GM10248 (cell line): ENCODE data around the gene TTBK2.

Experiments used
- CTCF ChIA-PET: fragments of 300-600 bp; sonication (Branson Sonifier 250); formaldehyde crosslinking; extraction: SDS; loops from one replicate; lab custom pipeline; 2021; ENCODE audit warnings: antibody characterized with exemption; lab: Yijun Ruan, JAX
- POLR2A ChIA-PET: fragments of 350-650 bp; sonication (Branson Sonifier 250); formaldehyde crosslinking; extraction: SDS; loops from one replicate; lab custom pipeline; 2020; ENCODE audit warnings: antibody characterized with exemption; lab: Yijun Ruan, JAX
- DNase-seq: peaks from one replicate; pipeline ENCODE4 v3.0.0; 2012; ENCODE audit errors: extremely low spot score
- TF ChIP-seq, protein P1 (sequence below): IDR thresholded peaks from 2 replicates; pipeline ENCODE4 v1.5.1; 2012; ENCODE audit warnings: mild to moderate bottlenecking, low read depth; ENCODE audit errors: extremely low read depth, missing control alignments, control extremely low read depth

The TTBK2 gene

GRCh38 chr15:42705336-42705735 is 215.2 kb downstream of the TTBK2 start:
- ChIA-PET CTCF (interaction anchor here (1.0 to 5.8 kb wide), 12 partner anchors 9 to 509 kb away, joined by 3 to 45 read pairs (median 4); no protein-coding TSS in a partner anchor), POLR2A (no interaction called here)
- TF ChIP-seq, protein P1, sequence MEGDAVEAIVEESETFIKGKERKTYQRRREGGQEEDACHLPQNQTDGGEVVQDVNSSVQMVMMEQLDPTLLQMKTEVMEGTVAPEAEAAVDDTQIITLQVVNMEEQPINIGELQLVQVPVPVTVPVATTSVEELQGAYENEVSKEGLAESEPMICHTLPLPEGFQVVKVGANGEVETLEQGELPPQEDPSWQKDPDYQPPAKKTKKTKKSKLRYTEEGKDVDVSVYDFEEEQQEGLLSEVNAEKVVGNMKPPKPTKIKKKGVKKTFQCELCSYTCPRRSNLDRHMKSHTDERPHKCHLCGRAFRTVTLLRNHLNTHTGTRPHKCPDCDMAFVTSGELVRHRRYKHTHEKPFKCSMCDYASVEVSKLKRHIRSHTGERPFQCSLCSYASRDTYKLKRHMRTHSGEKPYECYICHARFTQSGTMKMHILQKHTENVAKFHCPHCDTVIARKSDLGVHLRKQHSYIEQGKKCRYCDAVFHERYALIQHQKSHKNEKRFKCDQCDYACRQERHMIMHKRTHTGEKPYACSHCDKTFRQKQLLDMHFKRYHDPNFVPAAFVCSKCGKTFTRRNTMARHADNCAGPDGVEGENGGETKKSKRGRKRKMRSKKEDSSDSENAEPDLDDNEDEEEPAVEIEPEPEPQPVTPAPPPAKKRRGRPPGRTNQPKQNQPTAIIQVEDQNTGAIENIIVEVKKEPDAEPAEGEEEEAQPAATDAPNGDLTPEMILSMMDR, result no peak
- DNase-seq, result no peak

GRCh38 chr15:42704492-42704926 is 216.1 kb downstream of the TTBK2 start:
- DNase-seq, result peak; percentile 75
- CTCF ChIA-PET, result interaction anchor here (1.0 to 5.8 kb wide), 10 partner anchors 8 to 509 kb away, joined by 3 to 45 read pairs (median 4); no protein-coding TSS in a partner anchor
- TF ChIP-seq, protein P1, result peak; percentile 60
- POLR2A ChIA-PET, result no interaction called here

DNA sequence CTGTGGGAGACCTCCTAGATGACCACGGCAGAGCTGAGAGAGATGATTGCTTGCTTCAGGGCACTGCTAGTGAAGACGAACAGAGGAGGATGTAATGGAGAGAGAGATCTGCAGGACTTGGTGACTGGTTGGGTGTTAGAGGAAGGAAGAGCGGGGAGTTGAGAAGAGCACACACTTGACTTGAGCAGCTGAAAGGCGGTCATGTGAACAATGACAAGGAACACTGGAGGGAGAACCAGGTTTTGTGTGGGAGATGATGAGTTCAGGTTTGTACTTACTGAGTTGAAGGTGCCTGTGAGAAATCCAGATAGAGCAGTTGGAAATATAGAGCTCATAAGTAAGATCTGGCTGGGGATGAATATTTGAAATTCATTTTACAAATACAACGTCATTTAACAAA is 224.0 kb downstream of the TTBK2 start:
- DNase-seq, result no peak
- CTCF ChIA-PET, result interaction anchor here (0.9 to 1.3 kb wide), 3 partner anchors 9 to 19 kb away, joined by 3 to 5 read pairs (median 4); no protein-coding TSS in a partner anchor
- POLR2A ChIA-PET, result no interaction called here
- TF ChIP-seq, protein P1, result no peak

DNA sequence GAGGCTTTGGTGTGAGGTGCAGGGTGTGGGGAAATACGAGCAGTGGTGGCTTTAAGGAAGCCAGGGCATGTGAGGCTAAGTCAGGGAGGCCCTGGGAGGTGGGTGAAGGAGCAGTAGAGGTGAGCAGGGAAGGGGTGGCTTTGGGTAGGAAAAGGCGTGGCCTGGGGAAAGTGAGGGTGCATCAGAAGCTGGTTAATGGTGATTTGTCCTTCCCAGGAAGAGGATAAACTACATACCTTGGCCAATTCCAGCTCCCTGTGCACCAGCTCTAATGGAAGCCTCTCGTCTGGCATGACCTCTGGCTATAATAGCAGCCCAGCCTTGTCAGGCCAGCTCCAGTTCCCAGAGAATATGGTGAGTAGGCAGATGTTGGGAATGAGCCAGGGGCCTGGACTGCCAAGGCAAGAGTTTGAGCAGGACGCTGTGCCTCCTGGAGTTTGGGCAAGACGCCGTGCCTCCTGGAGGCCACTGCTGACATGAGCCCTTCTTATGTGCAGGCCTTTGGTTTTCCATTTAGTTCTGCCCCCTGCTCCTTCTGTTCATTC is 225.0 kb downstream of the TTBK2 start:
- TF ChIP-seq, protein P1, result no peak
- CTCF ChIA-PET, result interaction anchor here (1.0 to 2.0 kb wide), 4 partner anchors 11 to 219 kb away, joined by 3 to 7 read pairs (median 4); no protein-coding TSS in a partner anchor
- POLR2A ChIA-PET, result no interaction called here
- DNase-seq, result no peak

GRCh38 chr15:42694398-42694797 is 226.2 kb downstream of the TTBK2 start:
- CTCF ChIA-PET, result interaction anchor here (0.9 to 2.0 kb wide), 4 partner anchors 10 to 531 kb away, joined by 3 to 7 read pairs (median 4); no protein-coding TSS in a partner anchor

GRCh38 chr15:42693942-42694341 is 226.6 kb downstream of the TTBK2 start:
- TF ChIP-seq, protein P1, result no peak
- DNase-seq, result no peak
- CTCF ChIA-PET, result interaction anchor here (0.9 to 2.0 kb wide), 3 partner anchors 12 to 532 kb away, joined by 3 to 7 read pairs (median 4); no protein-coding TSS in a partner anchor
- POLR2A ChIA-PET, result no interaction called here

More at GRCh38 chr15:42694398-42694797, 226.2 kb downstream of the TTBK2 start:
- TF ChIP-seq, protein P1, result no peak
- no peak for DNase-seq
- POLR2A ChIA-PET, result interaction anchor here (0.7 kb wide), 1 partner anchor 114 kb away, joined by 5 read pairs; no protein-coding TSS in a partner anchor
